Heart left ventricle (tissue), 13 donors: ENCODE measurements around the gene RIN3.

ENCODE experiments used
- CTCF ChIP-seq, 12 donors: fragments of 200-600 bp; sonication (generic) in 4 of 12; IDR thresholded peaks; one replicate each; pipeline versions ENCODE4 v1.5.0 to v1.8.0; 2018 to 2022; ENCODE audit warnings: antibody characterized with exemption in 12 of 12, mild to moderate bottlenecking in 5 of 12
- POLR2A ChIP-seq, 2 donors: fragments of 450-650 bp; IDR thresholded peaks; one replicate each; pipeline ENCODE4 v1.6.1; 2017; ENCODE audit warnings: antibody characterized with exemption in 2 of 2, mild to moderate bottlenecking in 2 of 2, moderate library complexity in 2 of 2
- donor health status: ischemic (EF 13 %, LVEDD 7.1; RV severe dilation, severe dysfunction).
- donor health status: DM: no; HTN: yes; CAD: no.
- donor health status: DM: no; HTN: no; CAD: no.
- donor health status: ischemic (EF 25% LVEDD 6.9; RV normal size, moderate dysfunction).
- donor health status: ischemic (EF 25% LVEDD 5.7; RV mildly dilated, moderate dysfunction).
- donor health status: ischemic (EF 35%, LVEDD 5.7; RV mildly dilated, moderate dysfunction).
- donor health status: nonischemic (EF 11% LVEDD 7.7; RV severe dilation, severe dysfunction).
- donor health status: DM: yes; HTN: yes; CAD: no.
- donor health status: PGD.
- donor health status: ischemic (EF 29% LVEDD 5.4; RV normal size, mild dysfunction).
- donor health status: nonischemic (EF 23%, LVEDD 6.1; RV moderate dilation, normal function).

GRCh38 chr14:92568621-92569479 is 55.3 kb downstream of the RIN3 start:
- TF ChIP-seq CTCF (IDR thresholded peaks at IDR 0.05) (no peak), POLR2A (IDR thresholded peaks at IDR 0.05) (no peak)
